Upper lobe of right lung (tissue), 1 donor: ENCODE results near the gene DAAM1. TPM values are rescaled to one million over a fixed set of nuclear protein-coding genes. Genes with fewer than 3 reads are reported as not detected.

Experiments used
- ATAC-seq: fragments of 200-7000 bp; cut with Tn5 transposase; one replicate; pipeline ENCODE4 v1.9.1; 2020; ENCODE audit warnings: mild to moderate bottlenecking, moderate library complexity
- DNase-seq: peaks from one replicate; pipeline ENCODE4 v3.0.0-alpha.2; 2020
- H3K27ac ChIP-seq: fragments of 200-600 bp; one replicate; pipeline ENCODE4 v1.8.0; 2022
- H3K27me3 ChIP-seq: fragments of 200-600 bp; one replicate; pipeline ENCODE4 v1.8.0; 2022; ENCODE audit warnings: mild to moderate bottlenecking
- H3K36me3 ChIP-seq: fragments of 200-600 bp; one replicate; pipeline ENCODE4 v1.8.0; 2022
- H3K4me1 ChIP-seq: fragments of 200-600 bp; one replicate; pipeline ENCODE4 v1.8.0; 2022
- H3K4me3 ChIP-seq: fragments of 200-600 bp; one replicate; pipeline ENCODE4 v1.8.0; 2022; ENCODE audit warnings: mild to moderate bottlenecking
- H3K9me3 ChIP-seq: fragments of 200-600 bp; one replicate; pipeline ENCODE4 v1.8.0; 2022
- intact Hi-C: fragments of 100-400 bp; cut with DNase I; formaldehyde crosslinking; loops from one replicate; pipeline ENCODE4 v1.11.0; 2022
- total RNA-seq: library from RNA; stranded (reverse); fragmentation: NEBNext Ultra II Directional; extraction: Animal tissue kit (Norgen Biotek cat#: 25700); gene quantifications from one replicate; pipeline ENCODE4 v1.2.1, GENCODE V29; 2021
- TF ChIP-seq, protein P1 (sequence below): fragments of 200-600 bp; IDR thresholded peaks from one replicate; pipeline ENCODE4 v1.8.0; 2022; ENCODE audit warnings: antibody characterized with exemption
- donor health status: DM: no; HTN: yes; CAD: no; lungs with severe emphysema.

Gene DAAM1
- total RNA-seq, 1 donor from 2014 or later: 51.2 TPM

DNA sequence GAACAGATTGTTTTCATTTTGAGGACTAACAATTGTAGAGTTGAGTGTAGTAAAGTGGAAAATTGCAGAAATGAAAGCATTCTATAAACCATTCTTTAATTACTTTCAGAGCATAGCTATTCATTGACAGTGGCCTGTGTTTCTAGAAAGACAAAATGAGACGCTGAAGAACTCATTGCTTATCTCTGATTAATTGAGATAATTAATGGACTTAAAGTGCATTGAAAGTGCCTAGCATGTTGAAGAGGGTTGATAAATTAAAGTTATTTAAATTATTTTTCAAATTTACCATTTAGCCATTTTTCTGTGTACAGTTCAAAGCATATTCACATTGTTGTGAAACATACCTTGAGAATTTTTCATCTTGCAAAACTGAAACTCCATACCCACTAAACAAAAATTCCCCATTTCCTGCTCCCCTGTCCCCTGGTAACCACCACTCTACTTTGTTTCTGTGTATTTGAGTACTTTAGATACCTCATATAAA is 57.4 kb downstream of the DAAM1 start:
- DNase-seq: no peak
- Histone ChIP-seq H3K9me3 (no peaks in the 10 kb centered on the region), H3K27me3 (no peaks in the 10 kb centered on the region), H3K4me3 (no peak overlapping the region), H3K36me3 (no peaks in the 10 kb centered on the region), H3K4me1 (peaks cover 4% of the 10 kb centered on the region), H3K27ac (no peak overlapping the region)
- TF ChIP-seq, protein P1, sequence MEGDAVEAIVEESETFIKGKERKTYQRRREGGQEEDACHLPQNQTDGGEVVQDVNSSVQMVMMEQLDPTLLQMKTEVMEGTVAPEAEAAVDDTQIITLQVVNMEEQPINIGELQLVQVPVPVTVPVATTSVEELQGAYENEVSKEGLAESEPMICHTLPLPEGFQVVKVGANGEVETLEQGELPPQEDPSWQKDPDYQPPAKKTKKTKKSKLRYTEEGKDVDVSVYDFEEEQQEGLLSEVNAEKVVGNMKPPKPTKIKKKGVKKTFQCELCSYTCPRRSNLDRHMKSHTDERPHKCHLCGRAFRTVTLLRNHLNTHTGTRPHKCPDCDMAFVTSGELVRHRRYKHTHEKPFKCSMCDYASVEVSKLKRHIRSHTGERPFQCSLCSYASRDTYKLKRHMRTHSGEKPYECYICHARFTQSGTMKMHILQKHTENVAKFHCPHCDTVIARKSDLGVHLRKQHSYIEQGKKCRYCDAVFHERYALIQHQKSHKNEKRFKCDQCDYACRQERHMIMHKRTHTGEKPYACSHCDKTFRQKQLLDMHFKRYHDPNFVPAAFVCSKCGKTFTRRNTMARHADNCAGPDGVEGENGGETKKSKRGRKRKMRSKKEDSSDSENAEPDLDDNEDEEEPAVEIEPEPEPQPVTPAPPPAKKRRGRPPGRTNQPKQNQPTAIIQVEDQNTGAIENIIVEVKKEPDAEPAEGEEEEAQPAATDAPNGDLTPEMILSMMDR: no peak
- ATAC-seq: no peak
- intact Hi-C loops: no loop called here

DNA sequence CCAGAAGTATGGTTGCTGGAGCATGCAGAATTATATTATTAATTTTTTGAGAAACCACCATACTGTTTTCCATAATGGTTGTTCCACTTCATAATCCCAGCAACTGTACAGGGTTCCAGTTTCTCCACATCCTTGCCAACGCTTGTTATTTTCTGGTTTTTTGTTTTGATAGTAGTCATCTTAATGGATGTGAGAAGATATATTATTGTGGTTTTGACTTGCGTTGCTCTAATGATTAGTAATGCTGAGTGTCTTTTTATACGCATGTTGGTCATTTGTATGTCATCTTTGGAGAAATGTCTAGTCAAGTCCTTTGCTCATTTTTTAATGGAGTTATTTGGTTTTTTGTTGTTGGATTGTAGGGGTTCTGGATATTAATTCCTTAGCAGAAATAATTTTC is 58.1 kb downstream of the DAAM1 start:
- no peak for DNase-seq
- Histone ChIP-seq H3K27me3 (no peaks in the 10 kb centered on the region), H3K9me3 (no peaks in the 10 kb centered on the region), H3K36me3 (no peaks in the 10 kb centered on the region), H3K4me3 (no peak overlapping the region), H3K27ac (no peak overlapping the region), H3K4me1 (no peaks in the 10 kb centered on the region)
- TF ChIP-seq, protein P1: no peak
- ATAC-seq: no peak
- intact Hi-C loops: no loop called here

DNA sequence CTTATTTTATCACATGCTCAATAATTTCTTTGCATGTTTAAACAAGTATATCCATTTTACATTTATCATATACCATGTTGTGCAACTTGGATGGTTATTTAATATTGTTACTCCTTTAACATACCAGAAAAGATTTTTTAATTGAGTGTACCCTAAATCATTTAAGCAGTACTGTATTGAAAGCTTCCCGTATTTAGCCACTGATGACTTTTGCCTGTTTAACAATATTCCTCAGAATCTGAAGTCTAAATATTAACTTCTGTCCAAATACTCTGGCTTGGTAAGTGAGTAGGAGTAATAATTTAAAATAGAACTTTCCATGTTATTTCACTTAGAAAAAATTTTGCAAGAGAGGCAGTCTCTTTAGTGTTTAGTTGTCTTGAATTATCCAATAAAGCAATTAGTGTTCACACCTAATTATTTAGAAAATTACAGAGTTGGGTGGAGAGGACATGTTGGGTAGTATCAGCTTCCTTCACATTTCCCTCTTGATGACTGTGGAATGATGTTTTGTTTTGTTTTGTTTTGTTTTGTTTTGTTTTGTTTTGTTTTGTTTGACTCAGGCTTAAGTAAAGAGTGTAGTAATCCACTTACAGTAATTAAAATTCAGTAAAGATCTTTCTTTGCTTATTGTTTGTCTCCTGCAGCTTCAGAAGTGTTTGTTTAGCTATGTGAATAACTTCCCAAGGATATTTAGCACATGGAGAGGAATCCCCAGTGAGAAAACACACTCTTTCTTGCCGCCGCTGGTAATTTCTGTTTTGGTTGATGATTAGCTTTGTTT is 59.5 kb downstream of the DAAM1 start:
- Histone ChIP-seq H3K36me3 (no peaks in the 10 kb centered on the region), H3K9me3 (no peaks in the 10 kb centered on the region), H3K27me3 (no peaks in the 10 kb centered on the region), H3K4me1 (peaks cover 14% of the 10 kb centered on the region), H3K4me3 (no peak overlapping the region), H3K27ac (no peak overlapping the region)
- intact Hi-C loops: no loop called here
- ATAC-seq (no peak), DNase-seq (no peak)
- TF ChIP-seq, protein P1: no peak

DNA sequence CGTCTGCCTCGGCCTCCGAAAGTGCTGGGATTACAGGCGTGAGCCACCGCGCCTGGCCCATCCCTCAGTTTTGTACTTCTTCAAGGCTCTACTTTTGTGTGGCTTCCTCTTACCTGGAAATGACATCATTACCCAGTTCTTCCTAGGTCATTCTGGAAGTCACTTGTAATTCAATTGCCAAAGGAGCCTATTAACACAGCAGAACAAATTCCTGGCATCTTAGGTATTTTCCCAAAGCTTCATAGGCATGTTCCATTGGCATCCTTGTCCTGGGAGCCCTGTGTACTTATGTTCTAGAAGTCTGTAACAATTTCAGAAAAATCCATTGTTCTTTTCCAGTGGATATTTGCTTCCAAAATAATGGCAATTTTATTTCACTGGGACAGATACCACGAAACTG is 60.6 kb downstream of the DAAM1 start:
- no peak overlapping the region for H3K27ac ChIP-seq
- TF ChIP-seq, protein P1: no peak
- DNase-seq (no peak), ATAC-seq (no peak)
- H3K27me3 ChIP-seq: no peaks in the 10 kb centered on the region
- H3K4me1 ChIP-seq: peaks cover 24% of the 10 kb centered on the region
- intact Hi-C loops: no loop called here
- no peaks in the 10 kb centered on the region for H3K9me3 ChIP-seq
- no peaks in the 10 kb centered on the region for H3K36me3 ChIP-seq
- H3K4me3 ChIP-seq: no peak overlapping the region

DNA sequence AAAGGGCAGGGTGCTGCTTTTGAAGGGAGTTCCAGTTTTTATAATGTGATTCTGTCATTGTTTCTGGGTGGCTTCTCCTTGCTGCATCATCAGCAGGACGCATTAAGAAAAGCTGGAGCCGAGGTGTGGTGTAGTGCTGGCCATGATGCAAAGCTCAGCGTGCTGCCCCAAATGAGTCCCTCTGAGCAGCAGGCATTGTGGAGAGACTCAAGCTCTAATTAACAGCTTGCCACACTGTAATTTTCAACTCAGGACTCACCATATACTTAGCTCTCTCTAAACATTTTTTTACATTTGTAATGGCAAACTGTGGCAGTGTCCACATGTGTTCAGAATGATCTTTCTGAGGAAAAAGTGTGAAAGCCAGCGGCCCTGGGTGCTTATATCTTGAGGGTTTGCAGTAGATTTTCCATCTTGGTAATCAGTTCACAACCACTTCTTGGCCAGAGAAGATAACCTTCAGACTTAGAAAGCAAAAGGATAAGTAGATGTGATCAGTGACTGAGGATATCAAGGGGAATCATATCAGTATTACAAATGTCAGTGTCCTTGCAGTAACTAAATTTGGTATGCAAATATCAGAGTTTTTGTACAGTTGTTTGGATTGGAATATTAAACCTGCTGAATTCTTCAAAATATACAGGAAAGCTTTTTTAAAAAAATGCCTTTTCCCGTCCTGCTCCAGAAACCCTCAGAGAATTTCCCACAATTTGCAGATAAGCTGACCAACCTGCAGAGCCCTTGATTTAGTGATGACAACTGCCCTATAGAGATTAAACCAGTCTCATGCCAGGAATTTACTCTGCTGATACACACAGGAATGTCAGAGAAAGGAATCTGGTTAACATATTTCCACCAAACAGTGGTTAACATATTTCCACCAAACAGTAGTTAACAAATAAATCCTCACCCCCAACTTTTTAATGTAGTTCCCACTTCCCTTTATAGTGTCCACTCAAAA is 63.6 kb downstream of the DAAM1 start:
- H3K36me3 ChIP-seq: no peaks in the 10 kb centered on the region
- H3K27me3 ChIP-seq: no peaks in the 10 kb centered on the region
- no peak overlapping the region for H3K4me3 ChIP-seq
- TF ChIP-seq, protein P1: no peak
- DNase-seq: no peak
- no peak overlapping the region for H3K27ac ChIP-seq
- ATAC-seq: no peak
- intact Hi-C loops: no loop called here
- no peaks in the 10 kb centered on the region for H3K9me3 ChIP-seq
- peaks cover 48% of the 10 kb centered on the region for H3K4me1 ChIP-seq
